Testis (tissue), 5 donors: Measurements from ENCODE around the gene ABHD3. TPM values are rescaled to one million over a fixed set of nuclear protein-coding genes. Genes with fewer than 3 reads are reported as not detected.

Experiments
- DNase-seq: peaks from one replicate; pipeline ENCODE4 v3.0.0-alpha.2; 2019
- H3K27ac ChIP-seq, 2 donors: fragments of 200-600 bp; sonication (generic); one replicate each; pipeline ENCODE4 v1.5.1; 2019
- H3K27me3 ChIP-seq: fragments of 200-600 bp; sonication (generic); one replicate; pipeline ENCODE4 v1.5.1; 2019
- H3K36me3 ChIP-seq: fragments of 200-600 bp; sonication (generic); one replicate; pipeline ENCODE4 v1.5.1; 2017; ENCODE audit warnings: low read depth; ENCODE audit errors: missing control alignments
- H3K4me1 ChIP-seq: fragments of 200-600 bp; sonication (generic); one replicate; pipeline ENCODE4 v1.5.1; 2019
- H3K4me3 ChIP-seq, 2 donors: fragments of 200-600 bp; sonication (generic); one replicate each; pipeline ENCODE4 v1.5.1; 2017 to 2019
- H3K9me3 ChIP-seq: fragments of 200-600 bp; sonication (generic); one replicate; pipeline ENCODE4 v1.5.1; 2017
- POLR2A ChIP-seq: fragments of 450-650 bp; IDR thresholded peaks from one replicate; pipeline ENCODE4 v1.6.1; 2017; ENCODE audit warnings: antibody characterized with exemption, mild to moderate bottlenecking, moderate library complexity
- WGBS, 2 donors: methylation state at CpG; one replicate each; pipeline ENCODE4 v1.1.5; 2018; 5-methylcytosine and 5-hydroxymethylcytosine counted together
- intact Hi-C: fragments of 100-400 bp; cut with DNase I; formaldehyde crosslinking; loops from one replicate; pipeline ENCODE4 v1.15.1; 2023; ENCODE audit warnings: low total_unique reads
- long read RNA-seq, 2 donors: transcript quantifications; one replicate each; lab custom pipeline, GENCODE V29; 2026
- polyA plus RNA-seq: library from polyadenylated mRNA; stranded (reverse); fragments of 350-450 nt; fragmentation: Illumina TruSeq; extraction: RNeasy Lipid Tissue Mini Kit (QIAGEN cat#74804); gene quantifications from one replicate; pipeline ENCODE4 v1.2.3, GENCODE V29; 2014; ENCODE audit warnings: low read depth, low replicate concordance; ENCODE audit not compliant: insufficient read depth
- total RNA-seq, 2 donors: library from RNA; depleted of rRNA; stranded (reverse); fragments of >200 nt; gene quantifications; one replicate each; pipeline ENCODE4 v1.2.3, GENCODE V29; 2016
- TF ChIP-seq, protein P1 (sequence below), 3 experiments: fragments of 450-650 bp in 2 of 3; fragments of 200-600 bp in 1 of 3; sonication (generic) in 1 of 3; IDR thresholded peaks; one replicate each; pipeline ENCODE4 v1.5.1; 2016 to 2019; ENCODE audit warnings: antibody characterized with exemption in 3 of 3, mild to moderate bottlenecking in 2 of 3, moderate library complexity in 1 of 3

ABHD3 gene
- total RNA-seq (10 to 100 TPM in 1 of 2 donors, 1 to 10 TPM in 1; 10.0 to 12.2 TPM), polyA plus RNA-seq (13.5 TPM)
- long read RNA-seq, donor 1, partial matches to known transcripts = 0 of 2 reads
- long read RNA-seq, donor 1, other reads (novel, unspliced or antisense) = 0 of 2 reads
- long read RNA-seq, donor 2, partial matches to known transcripts = 0 of 3 reads
- long read RNA-seq, donor 2, other reads (novel, unspliced or antisense) = 0 of 3 reads

- Histone ChIP-seq H3K27me3 (no peaks in the 10 kb centered on the region), H3K36me3 (no peaks in the 10 kb centered on the region), H3K27ac (peak within 1 kb of the TSS; percentile 88 to 94), H3K9me3 (no peaks in the 10 kb centered on the region), H3K4me1 (no peaks in the 10 kb centered on the region), H3K4me3 (peak within 1 kb of the TSS; percentile 67 to 92)
- TF ChIP-seq, protein P1, sequence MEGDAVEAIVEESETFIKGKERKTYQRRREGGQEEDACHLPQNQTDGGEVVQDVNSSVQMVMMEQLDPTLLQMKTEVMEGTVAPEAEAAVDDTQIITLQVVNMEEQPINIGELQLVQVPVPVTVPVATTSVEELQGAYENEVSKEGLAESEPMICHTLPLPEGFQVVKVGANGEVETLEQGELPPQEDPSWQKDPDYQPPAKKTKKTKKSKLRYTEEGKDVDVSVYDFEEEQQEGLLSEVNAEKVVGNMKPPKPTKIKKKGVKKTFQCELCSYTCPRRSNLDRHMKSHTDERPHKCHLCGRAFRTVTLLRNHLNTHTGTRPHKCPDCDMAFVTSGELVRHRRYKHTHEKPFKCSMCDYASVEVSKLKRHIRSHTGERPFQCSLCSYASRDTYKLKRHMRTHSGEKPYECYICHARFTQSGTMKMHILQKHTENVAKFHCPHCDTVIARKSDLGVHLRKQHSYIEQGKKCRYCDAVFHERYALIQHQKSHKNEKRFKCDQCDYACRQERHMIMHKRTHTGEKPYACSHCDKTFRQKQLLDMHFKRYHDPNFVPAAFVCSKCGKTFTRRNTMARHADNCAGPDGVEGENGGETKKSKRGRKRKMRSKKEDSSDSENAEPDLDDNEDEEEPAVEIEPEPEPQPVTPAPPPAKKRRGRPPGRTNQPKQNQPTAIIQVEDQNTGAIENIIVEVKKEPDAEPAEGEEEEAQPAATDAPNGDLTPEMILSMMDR (IDR thresholded peaks at IDR 0.05) = peak; percentile 22 to 50 (median 33)
- TF ChIP-seq POLR2A = peak; percentile 92
- intact Hi-C loops = no loop called here
- 2 to 3% methylated on average over 6 to 34 of the region's 60 CpGs for WGBS, 2 donors
- peak; percentile 93 for DNase-seq
These were observed at the start of gene ABHD3 for GRCh38 chr18:21704603-21705364. ABHD3 (minus strand) TSS chr18:21704774; CDS start chr18:21704665, 109 bp downstream.

GRCh38 chr18:21747764-21748693 lies 43.5 kb upstream of the ABHD3 start:
- 69 to 80% methylated on average over 2 of the region's 2 CpGs for WGBS, 2 donors
- intact Hi-C loops = no loop called here
- Histone ChIP-seq H3K27ac (no peak overlapping the region), H3K9me3 (no peaks in the 10 kb centered on the region), H3K4me3 (no peak overlapping the region), H3K36me3 (no peaks in the 10 kb centered on the region), H3K4me1 (peaks cover 12% of the 10 kb centered on the region), H3K27me3 (no peaks in the 10 kb centered on the region)
- no peak for TF ChIP-seq POLR2A
- TF ChIP-seq, protein P1 (IDR thresholded peaks at IDR 0.05) = no peak
- no peak for DNase-seq

DNA sequence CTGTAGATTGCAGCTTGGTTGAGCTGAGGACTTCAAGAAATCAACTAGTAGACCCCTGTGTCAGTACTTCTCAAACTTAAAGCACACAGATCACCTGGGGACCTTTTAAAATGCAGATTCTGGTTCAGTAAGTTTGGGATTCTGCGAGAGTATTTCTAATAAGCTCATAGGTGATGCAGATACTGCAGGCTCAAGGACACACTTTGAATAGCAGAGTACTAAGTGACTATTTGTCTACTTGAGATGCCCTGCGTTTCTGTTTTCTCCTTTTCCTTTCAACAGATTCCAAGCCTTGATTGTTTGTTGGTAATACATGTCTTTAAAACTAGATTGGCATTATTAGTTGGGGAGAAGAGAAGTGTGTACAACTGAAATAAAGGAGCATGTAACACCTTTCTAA lies 42.7 kb upstream of the ABHD3 start:
- no peak for DNase-seq
- Histone ChIP-seq H3K4me3 (no peak overlapping the region), H3K36me3 (no peaks in the 10 kb centered on the region), H3K27ac (no peak overlapping the region), H3K9me3 (no peaks in the 10 kb centered on the region), H3K4me1 (peaks cover 12% of the 10 kb centered on the region), H3K27me3 (no peaks in the 10 kb centered on the region)
- intact Hi-C loops = no loop called here
- WGBS, 2 donors = 35 to 52% methylated on average over 2 of the region's 2 CpGs
- no peak for TF ChIP-seq POLR2A
- TF ChIP-seq, protein P1 (IDR thresholded peaks at IDR 0.05) = no peak

DNA sequence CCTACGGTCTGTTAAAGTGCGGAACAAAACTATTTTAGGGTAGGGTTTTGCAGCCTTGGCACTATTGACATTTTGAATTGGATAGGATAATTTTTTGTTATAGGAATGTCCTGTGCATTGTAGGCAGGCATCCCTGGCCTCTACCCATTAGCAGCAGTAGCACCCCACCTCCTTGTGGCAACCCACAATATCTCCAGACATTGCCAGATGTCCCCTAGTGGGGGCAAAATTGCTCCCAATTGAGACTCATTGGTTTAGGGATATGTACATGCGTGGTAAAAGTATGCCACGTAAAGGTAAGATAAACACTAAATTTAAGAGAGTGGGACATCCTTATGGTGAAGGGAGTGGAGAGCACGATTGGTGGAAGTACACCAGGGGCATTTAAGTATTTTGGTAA lies 40.7 kb upstream of the ABHD3 start:
- Histone ChIP-seq H3K4me1 (peaks cover 12% of the 10 kb centered on the region), H3K36me3 (no peaks in the 10 kb centered on the region), H3K27ac (no peak overlapping the region), H3K27me3 (no peaks in the 10 kb centered on the region), H3K4me3 (no peak overlapping the region), H3K9me3 (no peaks in the 10 kb centered on the region)
- no peak for DNase-seq
- WGBS, 2 donors = 97% methylated on average over 5 of the region's 5 CpGs
- TF ChIP-seq, protein P1 (IDR thresholded peaks at IDR 0.05) = no peak
- no peak for TF ChIP-seq POLR2A
- intact Hi-C loops = no loop called here
